ENCODE results near the gene FSTL4.

FSTL4 gene

DNA sequence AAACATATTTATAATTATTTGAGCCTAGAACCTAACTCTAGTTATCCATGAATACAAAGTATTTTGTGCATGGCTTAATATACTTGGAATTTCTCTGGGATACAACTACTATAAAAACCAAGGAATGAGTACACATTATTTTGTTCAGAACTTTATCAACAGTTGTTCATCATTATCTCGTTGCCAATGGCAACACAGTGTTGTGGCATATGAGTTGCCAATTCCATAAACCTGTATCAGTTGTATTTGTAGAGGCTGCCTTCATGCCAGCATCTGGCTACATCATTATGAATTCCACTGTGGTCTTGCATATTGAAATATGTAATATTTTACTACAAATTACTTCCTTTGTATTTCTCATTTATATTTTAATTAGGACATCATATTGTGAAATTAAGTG lies 250.4 kb downstream of the FSTL4 start:
- DNase-seq = no peak

DNA sequence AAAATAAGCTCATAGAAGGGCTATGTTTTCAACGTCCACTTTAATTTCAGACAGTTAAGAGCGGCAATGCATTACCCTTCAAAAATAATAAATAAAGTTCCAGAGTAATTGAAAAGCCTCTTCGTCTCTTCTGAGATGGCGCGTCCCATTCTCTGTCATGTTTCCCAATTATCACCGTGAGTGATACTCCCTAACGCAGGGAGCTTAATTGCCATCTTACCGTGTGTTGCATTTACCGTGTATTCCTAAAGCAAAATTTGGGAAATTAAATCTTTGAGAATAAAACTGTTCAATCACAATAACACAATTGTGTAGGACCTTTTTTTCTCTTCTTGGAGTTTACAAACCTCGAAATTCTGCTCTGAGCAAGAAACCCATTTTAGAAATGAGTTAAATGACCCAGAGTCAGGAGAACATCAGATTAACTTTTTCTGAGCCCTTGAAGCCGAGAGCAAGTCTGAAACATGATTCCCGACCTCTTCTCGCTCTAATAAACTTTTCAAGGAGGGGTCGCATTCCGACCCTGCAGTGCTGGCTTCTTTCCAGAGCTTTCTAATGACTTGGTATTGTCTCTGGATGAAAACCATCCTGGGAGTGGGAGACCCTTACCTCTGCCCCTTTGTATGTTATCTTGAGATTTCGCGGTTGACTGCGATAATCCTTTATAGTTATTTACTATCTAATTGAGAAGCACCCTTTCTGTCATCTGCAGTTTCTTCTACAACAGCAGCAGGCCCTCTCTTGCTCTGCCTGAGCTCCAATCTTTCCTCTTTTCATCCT lies 251.5 kb downstream of the FSTL4 start:
- DNase-seq = no peak

DNA sequence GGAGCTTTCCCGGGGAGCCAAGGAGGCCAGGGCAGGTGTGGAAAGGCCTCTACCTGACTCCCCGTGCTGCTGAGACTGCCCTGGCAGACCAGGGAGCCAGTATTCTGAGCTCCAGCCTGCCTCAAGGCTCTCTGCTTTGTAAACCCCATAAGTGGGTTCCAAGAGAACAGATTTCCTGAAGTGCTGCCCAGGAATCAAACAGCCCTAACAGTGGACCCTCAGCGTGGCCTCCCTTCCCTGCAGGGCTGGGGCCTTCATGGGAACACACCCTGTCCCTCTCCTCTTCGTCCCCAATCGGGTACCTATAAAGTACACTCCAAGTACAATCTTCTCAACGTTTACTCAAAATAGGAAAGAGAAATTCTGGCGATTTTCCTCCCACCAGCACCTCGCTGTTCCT lies 252.5 kb downstream of the FSTL4 start:
- DNase-seq = no peak

DNA sequence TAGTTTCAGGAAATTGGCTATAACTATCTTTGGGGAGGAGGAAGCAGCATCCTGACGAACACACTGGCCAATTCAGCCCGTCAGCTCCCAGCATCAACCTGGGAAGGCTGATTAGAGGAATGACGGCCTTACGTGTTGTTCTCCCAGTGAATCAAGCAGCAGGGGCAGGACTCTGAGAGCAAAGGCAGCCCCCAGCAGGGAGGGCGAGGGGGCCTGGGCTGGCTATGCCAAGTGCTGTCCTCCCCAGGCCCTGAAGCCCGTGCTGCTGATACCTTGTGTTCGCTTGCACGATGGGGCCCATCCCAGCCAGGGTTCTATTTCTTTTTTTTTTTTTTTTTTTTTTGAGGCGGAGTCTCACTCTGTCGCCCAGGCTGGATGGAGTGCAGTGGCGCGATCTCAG lies 254.1 kb downstream of the FSTL4 start:
- no peak for DNase-seq

DNA sequence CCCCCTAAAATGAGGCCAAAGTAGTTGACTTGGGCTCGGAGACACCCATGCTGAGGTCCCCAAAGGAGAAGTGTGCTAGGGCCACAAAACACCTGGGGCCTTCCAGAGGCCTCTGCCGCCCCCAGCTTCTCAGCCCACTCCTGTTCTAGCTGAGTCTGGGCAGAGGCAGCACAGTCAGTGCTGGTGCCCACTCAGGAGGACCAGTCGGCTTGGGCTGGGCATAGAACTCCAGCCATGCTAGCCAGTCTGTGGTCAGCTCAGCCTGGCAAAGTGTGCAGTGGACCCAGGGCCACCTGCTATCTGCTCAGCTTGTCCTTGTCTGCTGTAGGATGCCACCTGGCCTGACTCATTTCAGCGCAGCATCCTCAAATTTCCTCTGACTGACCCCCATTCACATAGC lies 254.6 kb downstream of the FSTL4 start:
- DNase-seq = no peak

DNA sequence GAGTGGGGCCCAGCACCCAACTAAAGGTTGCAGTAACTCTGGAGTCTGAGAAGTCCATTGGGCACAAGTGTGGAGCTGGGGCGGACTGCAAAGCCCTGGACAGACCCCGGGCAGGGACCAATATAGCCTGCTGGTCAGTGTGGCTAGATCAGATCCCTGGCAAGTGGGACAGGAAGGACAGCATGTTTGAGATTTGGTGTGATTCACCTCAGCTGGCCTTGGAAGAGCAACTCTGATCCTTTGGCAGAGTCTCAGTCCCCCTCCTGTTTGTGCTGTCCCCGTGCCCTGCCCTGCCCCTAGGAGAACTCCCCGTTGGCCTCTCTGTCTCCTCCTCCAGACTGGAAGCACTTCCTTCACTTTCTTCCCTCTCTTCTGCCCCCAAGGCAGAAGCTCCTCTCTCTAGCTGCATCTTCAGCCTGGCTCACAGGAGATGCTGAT lies 255.3 kb downstream of the FSTL4 start:
- DNase-seq = no peak

DNA sequence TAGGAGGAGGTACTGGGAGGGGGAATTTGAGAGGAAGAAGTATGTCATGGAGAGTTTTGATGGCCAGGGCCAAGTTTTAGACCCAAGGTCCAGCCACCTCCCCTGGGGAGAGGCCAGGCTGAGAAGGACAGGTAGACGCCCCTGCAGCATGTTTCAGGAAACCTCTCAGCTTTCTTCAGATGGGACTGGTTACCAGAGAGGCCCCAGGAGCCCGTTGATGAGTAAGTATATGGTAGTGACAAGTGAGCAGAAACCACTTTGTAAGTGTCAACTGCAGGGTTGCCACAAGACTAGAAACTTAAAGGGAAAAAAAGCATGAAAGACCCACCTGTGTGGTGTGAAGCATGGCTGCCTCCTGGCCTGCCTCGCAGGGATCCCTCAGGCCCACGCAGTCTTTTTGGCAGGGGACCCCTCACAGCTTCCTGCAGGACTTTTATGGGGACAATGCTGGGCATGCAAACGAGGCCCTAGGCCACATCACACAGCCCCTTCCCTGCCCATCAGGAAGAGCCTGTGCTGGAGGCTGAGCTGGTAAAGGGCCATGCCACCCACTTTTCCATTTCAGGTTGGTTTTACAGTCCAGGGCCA lies 255.9 kb downstream of the FSTL4 start:
- DNase-seq = no peak

DNA sequence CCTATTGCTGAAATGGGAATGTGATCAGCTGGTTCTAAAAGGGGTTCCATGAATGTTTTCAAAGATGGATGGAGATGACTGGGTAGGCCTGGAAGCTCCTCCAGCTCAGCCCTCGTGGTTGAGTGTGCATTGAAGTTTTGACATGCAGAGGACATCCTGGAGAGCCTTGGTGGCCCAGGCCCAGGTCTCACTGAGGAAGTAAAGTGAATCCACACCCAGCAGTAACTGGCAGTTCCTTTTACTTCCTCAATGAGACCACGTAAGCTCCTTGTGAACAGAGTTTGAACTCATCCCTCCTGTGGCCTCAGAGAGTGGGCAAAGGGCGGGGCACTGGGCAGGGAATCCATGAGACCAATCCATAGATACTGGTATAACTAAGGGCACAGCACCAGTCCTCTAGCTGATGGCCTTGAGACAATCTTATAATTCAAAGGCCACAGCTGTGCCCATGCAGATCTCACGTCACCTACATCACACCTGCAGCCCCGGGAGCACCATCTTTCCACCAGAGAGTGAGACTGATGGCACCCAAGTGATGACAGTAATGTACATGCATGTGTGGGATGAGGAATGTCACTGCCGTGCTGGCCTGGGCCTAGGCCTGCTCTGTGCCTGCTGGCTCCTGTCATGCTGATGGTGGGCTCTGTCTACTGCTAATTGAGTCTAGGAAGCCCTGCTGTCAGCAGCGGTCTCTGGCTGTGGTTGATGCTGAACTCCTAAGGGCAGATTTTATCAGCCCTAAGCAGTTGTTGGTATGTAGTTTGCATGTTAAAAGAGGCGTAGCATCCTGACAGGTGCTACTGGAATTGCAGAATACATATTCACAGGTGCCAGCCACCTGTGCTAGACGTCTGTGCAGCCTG lies 257.8 kb downstream of the FSTL4 start:
- no peak for DNase-seq

DNA sequence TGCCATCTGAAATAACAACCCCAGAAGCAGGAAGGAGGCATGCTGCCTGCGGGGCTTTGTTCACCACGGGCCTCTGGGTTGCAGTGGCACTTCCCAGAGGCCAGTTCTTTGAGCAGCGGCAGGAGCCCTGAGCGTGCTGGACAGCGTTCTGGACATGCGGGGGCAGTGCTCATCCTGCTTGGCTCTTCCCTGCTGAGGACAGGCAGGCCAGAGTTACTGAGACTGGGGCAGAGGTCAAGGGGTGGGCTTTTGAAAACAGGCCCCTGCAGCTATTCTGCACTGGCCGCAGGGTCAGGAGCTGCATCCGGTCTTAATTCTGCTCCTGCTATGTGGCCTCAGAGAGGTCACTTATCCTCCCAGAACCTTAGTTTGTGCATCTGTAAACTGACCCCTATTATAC lies 258.6 kb downstream of the FSTL4 start:
- no peak for DNase-seq

DNA sequence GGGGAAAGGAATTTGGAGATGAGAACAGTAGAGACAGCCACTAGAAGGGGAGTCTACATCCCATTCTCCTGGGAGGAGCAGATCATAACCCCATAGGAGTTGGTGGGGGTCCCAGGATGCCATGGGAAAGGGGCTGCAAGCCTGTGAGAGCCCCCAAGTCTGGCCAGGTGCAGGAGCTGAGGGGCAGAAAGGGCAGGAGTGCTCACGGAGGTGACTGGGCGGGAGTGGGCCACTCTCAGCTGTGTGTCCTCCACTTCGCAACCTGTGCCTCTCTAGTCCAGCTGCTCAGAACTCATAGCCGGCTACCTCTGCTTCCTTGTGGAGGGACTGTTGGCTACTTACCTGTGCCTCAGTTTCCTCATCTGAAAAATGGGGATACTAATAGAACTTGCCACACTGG lies 263.9 kb downstream of the FSTL4 start:
- DNase-seq = no peak

DNA sequence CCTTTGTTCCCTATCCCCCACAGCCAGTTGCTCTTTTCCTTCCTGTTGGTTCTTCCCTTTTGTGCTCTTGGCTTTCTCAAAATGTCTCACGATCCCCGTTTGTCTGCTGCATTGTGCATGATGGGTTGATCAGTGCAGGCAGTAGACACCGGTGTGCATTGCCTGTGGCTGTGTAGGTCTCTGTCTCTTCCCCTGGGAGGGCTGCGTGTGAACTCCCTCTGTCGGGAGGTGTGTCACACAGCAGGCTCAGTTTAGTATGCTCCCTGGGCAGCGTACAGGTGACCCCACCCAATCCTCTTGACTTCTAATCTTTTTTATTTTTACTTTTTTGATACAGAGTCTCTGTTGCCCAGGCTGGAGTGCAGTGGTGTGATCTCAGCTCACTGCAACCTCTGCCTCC lies 265.3 kb downstream of the FSTL4 start:
- DNase-seq = no peak

DNA sequence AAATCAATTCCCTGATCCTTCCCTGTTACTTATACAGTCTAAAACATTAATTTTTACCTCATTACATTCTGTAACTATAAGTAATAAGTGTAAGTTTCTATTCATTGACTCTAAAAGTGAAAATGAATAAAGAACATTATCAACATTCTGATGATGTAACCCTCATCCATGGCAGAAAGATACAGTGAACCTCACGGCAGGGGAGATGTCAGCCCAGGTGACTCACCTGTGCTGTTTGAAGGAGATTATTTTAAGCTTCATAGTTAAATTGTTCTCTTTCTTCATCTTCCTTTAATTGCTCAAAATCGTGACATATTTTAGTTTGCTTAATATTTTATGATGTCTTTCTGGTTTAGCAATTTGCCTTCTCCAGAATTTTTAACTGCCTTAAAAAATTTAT lies 268.1 kb downstream of the FSTL4 start:
- DNase-seq = no peak

DNA sequence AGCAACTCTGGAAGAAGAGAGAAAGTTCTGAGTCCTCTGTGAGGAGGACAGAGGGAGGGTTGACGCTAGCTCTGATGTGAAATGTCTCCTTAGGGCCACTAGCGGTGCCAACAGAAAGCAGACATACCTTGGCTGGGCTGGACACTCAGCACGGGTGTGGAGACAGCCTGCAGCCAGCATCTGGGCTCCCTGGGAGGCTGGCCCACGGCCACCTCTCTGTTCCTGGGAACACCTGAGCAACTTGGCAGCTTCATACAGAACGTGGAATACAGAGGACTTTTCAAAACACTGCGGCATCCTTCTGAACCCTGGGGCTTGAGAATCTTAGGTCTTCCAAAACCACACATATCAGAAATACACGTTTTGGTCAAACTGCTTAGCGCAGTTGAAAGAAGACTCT lies 269.1 kb downstream of the FSTL4 start:
- no peak for DNase-seq

DNA sequence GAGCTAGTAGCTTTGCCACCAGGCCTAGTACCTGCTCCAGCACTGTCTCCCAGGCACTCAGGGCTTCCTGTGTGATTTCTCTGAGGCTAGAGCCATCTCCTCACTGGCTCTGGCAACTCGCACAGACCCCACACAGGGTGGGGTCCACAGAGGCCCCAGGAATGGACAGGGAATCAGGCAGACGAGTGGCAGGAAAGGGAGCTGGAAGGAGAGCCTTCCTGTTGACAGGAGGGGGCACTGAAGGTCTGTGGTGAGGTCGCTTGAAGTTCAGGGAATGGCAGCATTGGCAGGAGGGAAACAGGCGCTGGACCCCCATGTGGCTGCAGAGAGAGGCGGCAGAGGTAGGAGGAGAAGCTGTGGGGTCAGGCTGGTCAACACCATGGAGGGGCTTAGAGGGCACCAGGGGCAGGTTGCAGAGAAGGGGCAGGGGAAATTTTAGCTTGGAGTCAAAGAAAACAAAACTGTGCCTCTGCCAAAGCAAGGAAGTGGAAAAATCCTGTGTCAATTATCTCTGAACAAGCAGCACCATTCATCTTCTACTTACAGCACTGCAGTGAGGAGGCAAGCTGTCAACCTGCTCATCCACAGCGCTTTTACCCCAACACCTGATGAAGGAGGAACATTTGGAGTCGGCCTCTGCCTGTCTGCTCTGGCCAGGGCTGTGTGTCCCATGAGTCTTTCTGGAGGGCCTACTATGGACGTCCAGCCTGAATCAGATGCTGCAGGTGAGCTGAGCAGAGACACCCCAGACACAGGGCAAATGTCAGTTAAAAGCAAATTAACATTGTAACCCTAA lies 270.2 kb downstream of the FSTL4 start:
- DNase-seq = no peak

DNA sequence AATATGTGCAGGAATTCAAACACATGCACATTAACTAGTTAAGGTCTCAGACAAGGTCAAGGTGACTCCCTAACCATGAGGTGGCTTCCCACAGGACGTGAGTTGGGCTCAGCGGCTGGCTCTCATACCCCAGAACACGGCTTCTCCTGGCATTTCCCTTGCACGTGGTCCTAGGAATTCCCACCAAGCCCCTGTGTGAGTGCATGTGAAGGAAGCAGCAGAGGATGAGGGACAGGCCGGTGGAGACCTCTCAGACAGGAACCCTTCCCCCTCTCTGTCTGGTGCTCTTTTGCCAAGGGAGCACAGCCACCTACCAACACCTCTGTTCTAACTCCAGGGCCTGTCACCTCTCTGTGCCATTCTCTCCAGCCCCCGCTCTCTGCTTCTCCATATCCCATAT lies 271.0 kb downstream of the FSTL4 start:
- DNase-seq = no peak

DNA sequence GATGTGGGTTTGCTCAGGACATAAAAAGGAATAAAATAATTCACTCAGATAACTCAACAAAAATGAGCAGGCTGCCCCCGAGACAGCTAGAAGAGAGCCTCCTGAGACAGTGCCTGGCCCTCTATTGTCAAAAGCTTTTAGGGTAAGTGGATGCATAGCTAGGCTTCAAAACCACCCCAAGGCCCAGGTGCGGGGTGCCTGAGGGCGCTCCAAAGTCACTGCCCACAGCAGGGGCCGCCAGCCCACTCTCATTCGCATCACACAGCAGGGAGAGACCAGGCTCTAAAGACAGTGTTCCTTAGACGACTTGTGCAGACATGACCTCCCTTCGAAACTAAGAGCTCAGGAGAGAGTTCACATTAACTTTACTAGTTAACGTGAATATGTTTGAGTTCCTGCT lies 271.5 kb downstream of the FSTL4 start:
- no peak for DNase-seq

DNA sequence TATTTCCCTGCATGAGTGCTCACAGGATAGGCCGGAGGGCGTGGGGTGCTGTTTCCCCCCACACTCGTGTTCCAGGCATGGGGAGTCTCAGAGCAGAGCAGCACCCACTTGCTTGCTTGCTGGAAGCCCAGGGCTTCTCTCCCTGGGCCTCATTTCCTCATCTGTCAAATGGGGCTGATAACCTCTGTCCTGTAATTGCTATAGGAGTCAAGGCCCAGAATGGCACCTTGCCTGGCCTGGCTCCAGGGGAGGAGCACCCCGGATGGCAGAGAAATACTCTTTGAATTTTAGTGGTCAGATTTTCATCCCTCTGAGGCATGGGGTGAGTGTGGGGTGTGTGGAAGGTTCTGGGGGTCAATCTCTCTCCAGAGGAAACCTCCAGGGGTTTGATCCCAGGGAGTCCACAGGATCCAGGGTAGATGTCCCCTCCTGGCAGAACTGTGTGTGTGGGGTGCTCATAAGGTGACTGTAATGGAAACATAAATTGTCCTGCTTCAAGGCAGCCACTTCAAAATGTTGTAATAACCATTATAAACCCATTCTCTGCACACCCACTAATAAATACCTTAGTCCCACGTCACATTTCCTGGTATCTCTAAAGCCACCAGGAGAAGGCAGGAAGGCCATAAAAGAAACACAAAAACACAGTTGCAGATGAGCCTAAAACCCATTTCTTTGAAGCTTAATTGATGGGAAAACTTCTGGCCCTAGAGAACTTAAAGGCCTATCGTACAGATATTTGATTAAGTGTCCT lies 272.2 kb downstream of the FSTL4 start:
- no peak for DNase-seq

DNA sequence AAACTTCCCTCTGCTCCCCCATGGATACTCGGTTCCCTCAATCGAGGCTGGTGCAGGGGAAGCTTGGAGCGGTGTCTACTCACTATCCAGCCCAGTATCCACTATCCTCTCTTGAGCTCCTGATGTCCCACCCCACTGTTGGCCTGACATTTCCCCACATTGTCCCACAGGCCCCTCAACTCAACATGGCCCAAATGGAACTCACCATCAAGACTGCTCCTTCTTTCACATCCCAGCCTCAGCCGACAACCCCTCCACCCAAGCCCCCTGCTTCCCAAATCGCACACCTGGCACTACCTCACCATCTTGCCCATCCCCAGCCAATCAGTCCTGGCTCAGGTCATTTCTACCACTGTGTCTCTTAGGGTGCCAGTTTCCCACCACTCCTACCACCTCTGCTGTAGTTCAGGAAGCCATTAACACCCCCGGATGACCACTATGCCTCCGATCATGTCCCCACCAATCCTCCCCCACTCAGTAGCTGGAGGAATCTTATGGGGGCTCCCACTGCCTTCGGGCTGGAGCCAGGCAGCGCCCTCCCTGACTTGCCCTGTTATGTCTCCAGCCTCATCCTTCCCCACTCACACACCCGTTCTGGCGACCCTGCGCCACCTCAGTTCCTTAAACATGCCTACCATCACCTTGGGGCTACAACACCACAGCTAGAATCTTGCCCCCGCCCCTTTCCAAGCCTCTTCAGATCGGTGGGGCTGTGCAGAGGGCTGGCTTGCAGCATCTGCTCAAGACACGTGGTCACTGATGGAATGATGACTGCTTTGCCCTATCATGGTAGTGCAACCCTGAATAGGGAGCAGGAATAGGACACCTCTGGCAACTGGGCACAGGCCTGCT lies 273.6 kb downstream of the FSTL4 start:
- no peak for DNase-seq

DNA sequence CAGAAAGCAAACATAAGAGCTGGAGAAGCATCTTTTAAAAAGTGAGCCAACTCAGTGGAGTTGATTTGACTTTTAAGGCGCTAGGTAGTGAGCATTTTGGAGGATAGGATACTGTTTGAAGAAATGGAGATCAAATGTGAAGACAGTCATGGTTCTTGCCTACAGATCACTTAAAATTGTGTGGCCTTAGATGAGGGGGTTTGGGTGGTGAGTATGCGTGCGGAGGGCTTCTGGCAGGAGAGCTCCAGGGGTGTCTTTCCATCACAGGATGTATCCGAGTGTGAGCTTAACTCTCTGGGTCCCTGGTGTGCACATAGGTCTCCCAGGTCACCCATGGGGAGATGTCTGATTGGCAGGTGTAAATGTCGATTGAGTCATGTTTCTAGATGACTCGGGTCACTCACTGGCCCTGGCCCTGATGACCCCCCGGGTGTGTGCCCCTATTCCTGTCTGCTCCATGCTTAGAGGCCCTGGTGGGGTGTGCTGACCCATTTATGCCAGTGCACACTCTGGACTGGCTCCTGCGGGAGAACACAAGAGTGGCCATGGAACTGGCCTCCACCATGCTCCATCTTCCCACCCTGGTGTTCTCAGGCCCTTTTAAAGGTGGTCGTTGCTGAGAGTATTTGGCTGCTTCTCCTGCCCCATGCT lies 274.4 kb downstream of the FSTL4 start:
- DNase-seq = no peak

DNA sequence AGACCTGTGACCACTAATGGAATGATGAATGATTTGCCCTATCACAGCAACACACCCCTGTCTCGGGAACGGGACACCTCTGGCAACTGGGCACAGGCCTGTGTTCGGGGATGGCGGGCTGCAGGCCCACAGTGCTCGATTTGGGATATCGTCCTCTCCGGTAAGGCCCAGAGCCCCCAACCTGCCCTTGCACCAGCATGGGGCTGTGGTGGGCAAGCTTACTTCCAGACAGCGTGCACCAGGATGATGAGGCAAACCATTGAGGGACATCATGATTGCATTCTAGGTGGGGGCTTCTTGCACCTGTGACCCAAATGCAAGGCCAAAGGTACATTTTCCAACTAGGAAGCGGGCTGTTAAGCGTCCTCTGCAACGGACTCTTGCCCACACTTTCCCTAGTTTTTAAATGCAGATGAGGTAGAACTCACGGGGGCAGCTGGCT lies 275.4 kb downstream of the FSTL4 start:
- no peak for DNase-seq
